GM19463 (cell line): ENCODE results near the gene NEBL.
"Not testable (repeated sequence)": the region's sequence is repeated elsewhere in the genome, so short reads cannot be mapped to it uniquely, and the experiment has no call there.

Experiments
- ATAC-seq: cut with Tn5 transposase; IDR thresholded peaks from one replicate; pipeline ENCODE4 v1.9.1; 2021; ENCODE audit warnings: mild to moderate bottlenecking, moderate library complexity; ENCODE audit not compliant: unreplicated experiment

The NEBL gene, protein sequence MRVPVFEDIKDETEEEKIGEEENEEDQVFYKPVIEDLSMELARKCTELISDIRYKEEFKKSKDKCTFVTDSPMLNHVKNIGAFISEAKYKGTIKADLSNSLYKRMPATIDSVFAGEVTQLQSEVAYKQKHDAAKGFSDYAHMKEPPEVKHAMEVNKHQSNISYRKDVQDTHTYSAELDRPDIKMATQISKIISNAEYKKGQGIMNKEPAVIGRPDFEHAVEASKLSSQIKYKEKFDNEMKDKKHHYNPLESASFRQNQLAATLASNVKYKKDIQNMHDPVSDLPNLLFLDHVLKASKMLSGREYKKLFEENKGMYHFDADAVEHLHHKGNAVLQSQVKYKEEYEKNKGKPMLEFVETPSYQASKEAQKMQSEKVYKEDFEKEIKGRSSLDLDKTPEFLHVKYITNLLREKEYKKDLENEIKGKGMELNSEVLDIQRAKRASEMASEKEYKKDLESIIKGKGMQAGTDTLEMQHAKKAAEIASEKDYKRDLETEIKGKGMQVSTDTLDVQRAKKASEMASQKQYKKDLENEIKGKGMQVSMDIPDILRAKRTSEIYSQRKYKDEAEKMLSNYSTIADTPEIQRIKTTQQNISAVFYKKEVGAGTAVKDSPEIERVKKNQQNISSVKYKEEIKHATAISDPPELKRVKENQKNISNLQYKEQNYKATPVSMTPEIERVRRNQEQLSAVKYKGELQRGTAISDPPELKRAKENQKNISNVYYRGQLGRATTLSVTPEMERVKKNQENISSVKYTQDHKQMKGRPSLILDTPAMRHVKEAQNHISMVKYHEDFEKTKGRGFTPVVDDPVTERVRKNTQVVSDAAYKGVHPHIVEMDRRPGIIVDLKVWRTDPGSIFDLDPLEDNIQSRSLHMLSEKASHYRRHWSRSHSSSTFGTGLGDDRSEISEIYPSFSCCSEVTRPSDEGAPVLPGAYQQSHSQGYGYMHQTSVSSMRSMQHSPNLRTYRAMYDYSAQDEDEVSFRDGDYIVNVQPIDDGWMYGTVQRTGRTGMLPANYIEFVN

DNA sequence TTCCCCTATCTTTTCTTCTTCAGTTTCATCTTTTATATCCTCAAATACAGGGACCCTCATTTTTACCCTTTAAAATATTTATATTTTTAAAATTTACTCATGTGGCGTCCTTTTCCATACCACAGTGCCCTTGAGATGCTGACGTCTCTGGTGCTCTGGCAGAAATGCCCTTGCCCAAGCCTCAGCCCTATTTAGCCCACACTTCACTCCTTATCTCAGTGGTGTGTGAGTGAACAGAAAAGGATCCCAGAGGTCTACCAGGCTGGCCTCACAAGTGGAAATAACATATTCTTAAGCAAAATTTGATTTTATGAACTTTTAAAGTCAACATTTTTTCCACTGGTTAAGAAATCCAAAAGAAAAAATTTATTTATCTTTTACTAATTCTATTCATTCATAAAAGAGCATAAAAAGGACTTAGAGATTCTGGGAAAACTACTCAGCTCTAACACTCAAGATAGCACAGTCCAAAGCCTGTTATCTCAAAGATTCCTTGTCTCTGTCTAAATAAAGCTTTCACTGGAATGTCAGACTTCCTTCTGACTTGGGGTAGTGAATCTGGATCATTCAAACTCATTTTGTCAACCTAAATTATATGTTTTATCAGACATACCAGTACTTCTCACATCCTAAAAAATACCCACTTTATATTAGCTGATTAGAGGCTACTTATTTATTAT is at the start of gene NEBL:
Gene NEBL (minus strand): TSS at position 166 of the 680 bp plus-strand sequence. CDS start 106 bp downstream, at position 60.
- no peak for ATAC-seq

DNA sequence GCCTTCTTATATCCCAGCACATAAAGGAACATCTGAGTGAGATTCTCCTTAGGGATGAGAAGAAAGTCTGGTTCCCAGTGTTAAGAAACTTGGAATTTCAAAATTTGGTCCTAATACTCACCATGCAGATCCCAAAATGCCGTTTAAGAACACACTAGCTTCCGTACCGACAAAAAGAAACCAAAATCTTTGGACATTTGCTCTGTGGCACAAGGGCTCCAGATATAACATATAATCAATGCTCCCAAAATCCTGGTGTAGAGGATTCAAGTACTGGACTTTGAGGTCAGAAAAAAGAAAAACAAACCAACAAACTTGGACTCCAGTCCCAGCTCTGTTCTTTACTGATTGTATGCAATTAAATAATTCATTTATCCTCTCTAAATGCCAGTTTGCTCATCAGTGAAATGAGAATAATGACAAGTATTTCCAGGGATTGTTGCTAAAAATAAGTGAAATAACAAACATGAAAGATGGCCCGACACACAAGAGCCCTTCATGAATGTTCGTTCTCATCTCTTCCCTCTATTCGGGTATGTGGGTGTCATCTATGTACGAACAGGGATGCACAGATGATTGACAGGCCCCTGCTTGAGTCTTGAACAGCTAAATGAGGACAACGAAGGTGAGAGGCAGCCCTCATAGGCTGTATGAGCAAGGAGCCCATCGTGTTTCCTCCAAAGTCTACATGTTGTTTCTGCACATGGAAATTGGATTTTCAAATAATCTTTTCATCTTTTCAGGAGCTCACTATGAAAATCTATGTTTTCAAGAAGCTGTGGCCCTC is 48.6 kb upstream of the NEBL start:
- ATAC-seq, result no peak

DNA sequence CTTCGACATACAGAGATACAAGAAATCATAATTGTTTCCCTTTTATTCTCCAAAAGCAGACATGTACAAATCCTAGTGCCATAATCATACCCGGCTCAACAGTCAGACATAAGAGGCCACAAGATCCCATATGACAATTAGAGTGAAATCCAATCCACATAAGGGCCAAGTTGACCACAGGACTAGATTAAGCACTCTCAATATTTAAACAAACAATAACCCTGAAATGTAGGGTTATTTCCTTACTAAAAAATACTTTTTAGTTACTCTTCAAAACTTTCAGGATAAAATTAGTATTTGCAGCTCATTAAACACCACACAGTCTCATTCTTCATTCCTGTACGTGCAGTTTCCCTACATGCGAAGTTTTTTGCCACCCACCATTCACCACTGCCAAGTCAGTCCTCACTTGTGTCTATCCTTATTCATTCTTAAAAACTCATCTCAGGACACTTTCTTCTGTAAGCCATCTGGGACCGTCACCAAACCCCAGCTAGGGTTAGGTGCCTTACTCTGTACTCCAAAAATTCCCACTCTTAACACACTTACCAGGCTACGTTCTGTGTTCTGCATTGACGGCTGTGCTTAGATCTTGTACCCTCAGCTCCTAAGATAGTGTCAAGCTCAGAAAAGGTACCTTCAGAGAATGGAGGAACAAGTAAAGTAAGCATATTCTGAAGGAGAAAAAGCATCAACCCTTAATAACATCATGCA is 47.8 kb upstream of the NEBL start:
- no peak for ATAC-seq

DNA sequence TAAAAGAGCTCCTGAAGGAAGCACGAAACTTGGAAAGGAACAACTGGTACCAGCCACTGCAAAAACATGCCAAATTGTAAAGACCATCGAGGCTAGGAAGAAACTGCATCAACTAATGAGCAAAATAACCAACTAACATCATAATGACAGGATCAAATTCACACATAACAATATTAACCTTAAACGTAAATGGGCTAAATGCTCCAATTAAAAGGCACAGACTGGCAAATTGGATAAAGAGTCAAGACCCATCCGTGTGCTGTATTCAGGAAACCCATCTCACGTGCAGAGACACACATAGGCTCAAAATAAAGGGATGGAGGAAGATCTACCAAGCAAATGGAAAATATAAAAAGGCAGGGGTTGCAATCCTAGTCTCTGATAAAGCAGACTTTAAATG is 42.3 kb upstream of the NEBL start:
- not testable (repeated sequence) for ATAC-seq

DNA sequence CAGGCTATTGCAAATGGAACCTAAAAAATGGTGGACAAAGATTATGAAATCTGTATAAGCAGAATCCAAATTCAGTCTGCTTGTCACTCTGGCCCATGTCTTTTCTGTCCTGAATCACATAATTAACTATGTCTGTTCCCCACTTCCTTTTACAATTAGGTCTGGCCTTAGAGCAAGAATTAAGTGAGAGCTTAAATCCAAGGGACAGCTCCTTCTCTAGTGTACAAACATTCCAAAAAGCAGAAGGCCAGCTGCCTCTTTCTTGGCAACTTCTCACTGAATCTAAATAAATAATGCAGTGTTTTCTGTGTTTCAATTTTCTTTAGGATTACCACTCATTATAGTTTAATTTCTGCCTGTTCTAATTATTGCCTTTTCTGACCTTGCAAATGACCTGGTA is 39.3 kb upstream of the NEBL start:
- no peak for ATAC-seq

DNA sequence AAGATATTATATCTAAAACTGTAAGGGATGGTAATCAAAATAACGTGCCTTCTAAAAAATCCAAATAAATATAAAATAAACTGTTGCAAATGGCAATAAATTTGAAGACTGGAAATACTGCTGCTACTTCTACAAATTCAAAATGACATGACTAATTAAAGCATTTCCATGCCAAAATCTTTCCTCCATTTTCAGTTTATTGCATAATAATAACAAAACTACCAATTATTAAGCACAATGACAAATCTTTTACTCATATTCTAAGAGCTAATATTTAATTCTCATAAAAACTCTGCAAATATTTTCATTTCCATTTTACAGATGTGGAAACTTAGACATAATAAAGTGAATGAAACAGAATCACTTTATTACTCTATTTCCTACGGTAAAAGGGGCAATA is 38.8 kb upstream of the NEBL start:
- ATAC-seq, result no peak

DNA sequence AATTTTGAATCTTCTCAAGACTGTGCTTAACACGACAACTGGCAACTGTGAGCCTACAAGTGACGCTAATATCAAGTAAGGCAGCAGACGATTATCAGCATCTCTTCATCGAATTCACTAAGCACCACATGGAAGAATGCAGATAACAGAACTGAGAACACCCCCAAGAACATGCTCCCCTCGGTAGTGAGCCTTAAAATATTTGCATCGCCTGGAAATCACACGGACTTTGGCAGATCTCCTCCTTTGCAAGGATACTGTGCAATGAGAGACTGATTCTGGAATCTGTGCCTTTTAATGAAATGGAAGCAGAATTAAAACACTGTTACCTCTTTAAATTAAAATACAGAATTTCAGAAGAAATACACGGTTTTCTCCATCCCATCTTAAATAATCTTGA is 38.2 kb upstream of the NEBL start:
- ATAC-seq, result no peak

DNA sequence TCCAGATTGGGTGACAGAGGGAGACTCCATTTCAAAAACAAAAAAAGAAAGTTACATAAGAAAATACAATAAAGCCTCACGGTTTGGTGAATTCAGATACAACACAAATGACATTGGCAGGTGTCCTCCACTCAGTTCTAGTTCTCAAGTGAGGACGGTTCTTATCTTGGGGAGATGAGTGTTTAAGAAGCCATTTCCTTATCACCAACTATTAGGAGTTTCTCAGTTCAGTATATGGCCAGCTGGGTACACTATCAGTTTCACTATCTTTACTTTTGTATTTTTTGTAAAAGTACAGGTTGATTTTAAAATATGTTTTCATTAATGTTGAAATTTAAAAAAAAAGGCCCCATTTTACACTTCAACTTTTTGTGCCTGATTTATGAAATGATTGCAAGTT is 36.6 kb upstream of the NEBL start:
- ATAC-seq, result no peak

DNA sequence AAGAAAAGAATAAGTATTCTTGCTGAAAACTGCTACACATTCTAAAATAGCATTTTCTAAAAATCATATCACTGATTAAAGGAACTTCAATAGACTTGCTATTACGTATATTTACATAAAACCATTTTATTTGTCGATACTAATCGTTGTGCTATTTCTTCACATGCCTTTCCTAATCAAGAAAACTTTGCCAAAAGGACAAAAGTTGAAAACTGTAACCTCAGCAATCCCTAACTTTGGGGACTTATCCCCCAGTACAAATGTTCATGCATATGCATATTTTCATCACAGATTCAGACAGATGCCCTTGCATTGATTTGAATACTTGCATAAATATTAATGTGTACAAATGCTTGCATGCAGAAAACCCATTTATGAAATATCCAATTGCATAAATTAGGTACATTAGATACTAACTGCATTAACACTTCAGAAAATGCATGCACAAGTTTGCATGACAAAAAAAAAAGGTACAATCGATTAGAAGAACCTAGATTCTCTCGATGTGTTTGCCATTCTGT is 35.6 kb upstream of the NEBL start:
- no peak for ATAC-seq

DNA sequence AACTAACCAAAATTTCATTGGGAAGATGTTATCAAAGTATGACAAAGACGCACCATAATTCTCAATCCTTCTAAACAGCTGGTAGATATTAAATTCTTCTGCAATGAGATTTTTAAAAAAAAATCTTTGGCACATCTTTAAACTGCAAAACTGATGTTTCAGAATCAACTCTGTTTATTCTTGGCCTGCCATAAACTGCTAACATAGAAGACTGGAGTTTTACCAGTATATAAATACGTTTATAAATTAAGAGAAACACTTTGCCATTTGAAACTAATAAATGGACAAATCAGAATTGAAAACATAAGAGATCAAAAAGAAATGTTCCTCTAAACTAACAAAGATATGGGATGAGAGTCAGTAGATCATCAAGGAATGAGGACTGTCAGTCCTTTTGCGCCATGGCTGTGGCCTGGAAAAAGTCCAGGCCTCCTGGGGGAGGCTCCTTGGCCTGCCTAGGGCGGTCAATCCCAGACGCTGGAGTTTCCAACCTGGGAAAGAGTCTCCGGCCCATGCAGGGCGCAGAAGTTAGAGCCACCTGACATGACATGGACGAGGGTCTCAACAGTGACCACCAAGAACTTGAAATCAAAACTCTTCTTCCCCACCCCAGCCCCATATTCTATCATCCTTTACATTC is 34.2 kb upstream of the NEBL start:
- ATAC-seq, result no peak

DNA sequence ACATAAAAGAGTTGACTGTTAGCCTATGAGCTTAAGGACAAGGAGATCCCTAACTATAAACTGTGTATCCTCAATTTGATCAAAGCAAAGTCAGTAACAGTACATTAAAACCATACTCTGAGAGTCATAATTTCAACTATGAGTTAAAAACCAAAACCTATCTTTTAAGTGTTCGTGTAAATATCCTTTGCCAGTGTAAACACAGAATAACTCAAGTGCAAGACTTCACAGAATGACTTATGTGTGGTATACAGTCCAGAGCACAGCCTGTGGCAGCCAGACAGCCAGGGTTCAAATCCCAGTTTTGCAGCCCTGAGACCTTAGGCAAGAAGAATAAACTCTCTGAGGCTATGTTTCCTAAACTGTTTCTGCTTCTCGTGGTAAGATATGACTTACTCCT is 30.3 kb upstream of the NEBL start:
- ATAC-seq, result no peak

DNA sequence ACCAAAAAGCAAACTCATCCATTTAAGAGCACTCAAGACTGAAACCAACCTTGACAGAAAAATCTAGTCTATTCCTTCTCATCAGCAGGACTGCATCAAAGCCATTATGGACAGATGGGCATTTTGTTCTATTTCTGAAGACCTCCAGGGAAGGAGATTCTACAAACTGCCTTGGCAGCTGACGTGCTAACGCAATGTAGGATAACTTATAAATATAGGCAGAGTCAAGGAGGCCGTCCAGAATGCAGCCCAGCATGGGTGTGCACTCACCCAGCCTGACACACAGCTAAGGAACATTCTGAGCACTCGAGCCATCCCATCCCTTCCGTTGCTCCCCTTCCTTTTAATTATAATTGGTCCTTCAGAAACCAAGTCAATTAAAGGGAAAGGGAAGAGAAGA is 25.3 kb upstream of the NEBL start:
- ATAC-seq, result no peak

DNA sequence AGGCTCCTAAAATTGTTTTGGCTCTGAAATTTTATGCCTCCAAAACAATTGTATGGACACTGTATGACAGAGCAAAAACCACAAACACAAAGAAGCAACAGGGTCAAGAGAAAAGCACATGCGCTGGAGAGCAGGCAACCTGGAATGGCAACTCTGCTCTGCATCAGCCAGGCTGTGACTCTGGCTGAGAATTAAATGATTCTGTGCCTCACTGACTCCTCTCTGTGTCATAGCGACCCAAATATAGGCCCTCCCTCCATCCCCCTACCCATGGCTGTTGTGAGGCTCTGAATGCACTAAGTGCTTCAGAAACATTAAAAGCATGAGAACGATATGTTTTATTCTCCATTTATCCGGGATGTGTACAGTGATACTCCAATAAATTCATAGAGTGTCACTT is 24.9 kb upstream of the NEBL start:
- ATAC-seq, result no peak

DNA sequence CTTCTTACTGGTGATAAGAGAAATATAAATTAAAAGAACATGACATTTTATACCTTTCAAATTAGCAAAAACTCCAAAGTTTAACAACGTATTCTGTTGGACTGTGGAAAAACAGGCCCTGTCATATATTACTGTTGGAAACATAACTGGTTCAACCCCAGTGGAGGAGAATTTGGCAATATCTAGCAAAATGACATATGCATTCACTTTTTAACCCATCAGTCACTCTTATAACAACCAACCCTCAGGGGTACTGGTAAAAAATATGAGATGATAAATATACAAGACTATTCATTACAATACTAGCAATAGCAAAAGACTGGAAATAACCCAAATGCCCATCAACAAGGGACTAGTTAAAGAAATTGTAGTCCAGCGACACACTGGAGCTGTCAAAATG is 22.9 kb upstream of the NEBL start:
- ATAC-seq, result no peak

DNA sequence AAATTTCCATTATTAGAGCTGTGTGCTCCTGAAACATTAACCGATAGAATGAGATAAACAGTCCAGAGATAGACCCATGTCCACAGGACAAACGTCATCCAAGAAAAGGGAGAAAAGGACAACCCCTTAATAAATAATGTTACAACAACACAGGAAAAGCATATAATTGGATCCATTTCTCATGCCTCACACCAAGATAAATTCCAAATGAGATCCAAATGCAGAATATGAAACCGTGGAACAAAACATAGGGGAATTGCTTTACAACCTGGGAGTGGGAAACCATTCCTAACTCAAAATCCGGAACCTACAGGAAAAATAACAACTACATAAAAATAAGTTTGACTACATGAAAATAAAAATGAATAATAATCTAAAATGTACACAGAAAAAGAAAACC is 22.4 kb upstream of the NEBL start:
- ATAC-seq, result no peak

DNA sequence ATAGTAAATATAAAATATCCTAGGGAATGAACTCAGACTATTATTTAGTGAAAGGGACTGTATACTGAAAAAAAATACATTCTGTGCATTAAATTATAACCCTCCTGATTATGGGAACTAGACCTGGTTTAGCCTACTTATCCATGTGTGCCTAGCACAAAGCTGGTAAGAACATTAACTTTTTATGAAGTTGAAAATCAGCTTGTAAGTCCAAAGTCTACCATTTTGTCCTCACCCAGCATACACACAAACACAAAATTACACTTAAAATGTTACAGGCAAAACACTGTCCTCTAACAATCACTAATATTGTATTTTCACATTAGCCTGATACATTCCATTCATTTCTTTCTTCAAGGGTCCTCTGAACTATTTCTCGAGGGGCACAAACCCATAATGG is 19.9 kb upstream of the NEBL start:
- ATAC-seq, result no peak

DNA sequence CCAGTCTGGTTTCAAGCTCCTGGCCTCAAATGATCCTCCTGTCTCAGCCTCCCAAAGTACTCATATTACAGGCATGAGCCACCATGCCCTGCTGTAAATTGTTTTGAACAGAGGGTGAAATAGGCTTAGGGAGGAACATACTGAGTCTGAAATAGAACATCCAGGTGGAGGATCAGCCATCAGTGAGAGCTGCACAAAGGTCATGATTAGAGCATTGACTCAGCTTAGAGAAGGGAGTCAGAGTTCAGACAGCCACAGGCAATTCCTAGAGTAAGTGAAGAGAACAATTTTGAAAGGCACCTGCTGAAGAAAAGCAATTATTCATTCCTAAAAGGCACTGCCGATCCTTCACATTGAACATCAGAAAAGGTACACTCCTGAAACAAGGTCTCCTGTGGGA is 15.9 kb upstream of the NEBL start:
- no peak for ATAC-seq

DNA sequence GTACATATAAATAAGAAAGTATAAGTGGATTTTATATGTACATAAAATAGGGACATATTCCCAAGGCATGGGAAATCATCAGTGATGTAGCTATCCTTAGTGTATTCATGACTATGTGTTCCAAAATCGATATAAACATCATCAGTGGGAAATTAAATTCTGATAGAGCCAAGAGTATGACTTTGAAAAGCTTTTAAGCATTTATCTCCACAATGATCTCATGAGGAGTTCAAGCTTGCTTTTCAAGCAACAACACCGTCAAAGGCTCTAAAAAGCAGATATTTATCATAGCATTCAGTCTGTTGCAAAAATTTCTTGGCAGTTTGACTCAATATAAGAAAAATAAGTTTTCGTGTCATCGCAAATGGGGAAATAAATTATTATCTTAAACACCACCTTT is 14.5 kb upstream of the NEBL start:
- no peak for ATAC-seq

DNA sequence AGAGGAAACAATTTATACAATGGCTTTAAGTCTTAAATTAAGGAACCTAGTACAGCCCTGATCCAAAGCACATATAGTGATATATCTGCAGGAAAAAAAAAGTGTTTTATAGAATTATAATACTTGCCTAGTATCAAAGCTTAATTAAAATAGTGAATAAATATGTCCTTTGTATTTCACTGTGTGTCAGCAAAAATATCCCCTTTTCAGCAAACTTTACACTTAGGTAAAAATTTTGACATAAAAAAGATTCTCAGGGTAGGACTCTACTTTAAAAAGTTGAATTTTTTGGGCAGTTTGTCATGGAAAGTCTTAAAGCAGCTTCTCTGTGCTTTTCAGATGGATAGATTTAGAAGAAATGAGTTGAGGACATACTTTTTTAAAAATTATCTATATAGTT is 12.7 kb upstream of the NEBL start:
- ATAC-seq, result no peak
